ENCODE measurements around the gene ADAP2. TPM values are rescaled to one million over a fixed set of nuclear protein-coding genes. Genes with fewer than 3 reads are reported as not detected.
A peak's percentile ranks its signal among the peaks of the same experiment; 100 is the strongest.
"Not testable (repeated sequence)": the region's sequence is repeated elsewhere in the genome, so short reads cannot be mapped to it uniquely, and the experiment has no call there.

The ADAP2 gene
- total and polyA plus RNA-seq, 10 donors, result 10.3 to 79.7 (median 57.8) TPM

DNA sequence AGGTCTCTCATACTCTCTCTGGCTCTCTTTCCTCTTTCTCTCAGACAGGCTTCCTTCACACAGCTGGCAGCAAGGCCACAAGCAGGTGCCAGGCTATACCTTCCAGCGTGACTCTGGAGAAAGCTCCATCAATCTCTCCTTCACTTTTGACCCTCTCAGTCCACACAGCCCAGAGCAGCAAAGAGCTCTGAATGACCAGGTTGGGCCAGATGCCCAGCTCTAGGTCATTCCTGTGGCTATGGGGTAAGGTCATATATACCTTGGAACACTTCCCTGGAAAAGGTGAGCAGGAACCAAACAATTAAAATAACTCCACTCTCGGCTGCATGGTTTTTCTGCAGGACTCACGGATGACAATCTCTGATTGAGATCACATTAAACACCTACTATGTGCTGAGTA is 8.8 kb downstream of the ADAP2 start:
- DNase-seq, result no peak
- Histone ChIP-seq H3K4me3 (no peak overlapping the region), H3K36me3 (peaks cover 0 to 70% (median 4%) of the 10 kb centered on the region in 6 donors), H3K4me1 (peaks cover 0 to 8% (median 0%) of the 10 kb centered on the region in 6 donors), H3K27ac (no peak overlapping the region), H3K27me3 (replicated peaks in 1 of 7) (peaks cover 0 to 5% (median 0%) of the 10 kb centered on the region in 7 donors), H3K9me3 (no peaks in the 10 kb centered on the region)
- 84 to 93% (median 88%) methylated on average over 3 of the region's 3 CpGs for WGBS, 5 donors
- TF ChIP-seq, protein P1, sequence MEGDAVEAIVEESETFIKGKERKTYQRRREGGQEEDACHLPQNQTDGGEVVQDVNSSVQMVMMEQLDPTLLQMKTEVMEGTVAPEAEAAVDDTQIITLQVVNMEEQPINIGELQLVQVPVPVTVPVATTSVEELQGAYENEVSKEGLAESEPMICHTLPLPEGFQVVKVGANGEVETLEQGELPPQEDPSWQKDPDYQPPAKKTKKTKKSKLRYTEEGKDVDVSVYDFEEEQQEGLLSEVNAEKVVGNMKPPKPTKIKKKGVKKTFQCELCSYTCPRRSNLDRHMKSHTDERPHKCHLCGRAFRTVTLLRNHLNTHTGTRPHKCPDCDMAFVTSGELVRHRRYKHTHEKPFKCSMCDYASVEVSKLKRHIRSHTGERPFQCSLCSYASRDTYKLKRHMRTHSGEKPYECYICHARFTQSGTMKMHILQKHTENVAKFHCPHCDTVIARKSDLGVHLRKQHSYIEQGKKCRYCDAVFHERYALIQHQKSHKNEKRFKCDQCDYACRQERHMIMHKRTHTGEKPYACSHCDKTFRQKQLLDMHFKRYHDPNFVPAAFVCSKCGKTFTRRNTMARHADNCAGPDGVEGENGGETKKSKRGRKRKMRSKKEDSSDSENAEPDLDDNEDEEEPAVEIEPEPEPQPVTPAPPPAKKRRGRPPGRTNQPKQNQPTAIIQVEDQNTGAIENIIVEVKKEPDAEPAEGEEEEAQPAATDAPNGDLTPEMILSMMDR (IDR thresholded peaks at IDR 0.05 in 8 of 11, conservative IDR thresholded peaks at IDR 0.05 in 3 of 11), result no peak
- no peak for TF ChIP-seq POLR2AphosphoS5 (IDR thresholded peaks at IDR 0.05)
- no peak for TF ChIP-seq POLR2A (IDR thresholded peaks at IDR 0.05)
- intact Hi-C loops (cut with DNase I; ENCODE audit: low total_unique reads), result no loop called here

DNA sequence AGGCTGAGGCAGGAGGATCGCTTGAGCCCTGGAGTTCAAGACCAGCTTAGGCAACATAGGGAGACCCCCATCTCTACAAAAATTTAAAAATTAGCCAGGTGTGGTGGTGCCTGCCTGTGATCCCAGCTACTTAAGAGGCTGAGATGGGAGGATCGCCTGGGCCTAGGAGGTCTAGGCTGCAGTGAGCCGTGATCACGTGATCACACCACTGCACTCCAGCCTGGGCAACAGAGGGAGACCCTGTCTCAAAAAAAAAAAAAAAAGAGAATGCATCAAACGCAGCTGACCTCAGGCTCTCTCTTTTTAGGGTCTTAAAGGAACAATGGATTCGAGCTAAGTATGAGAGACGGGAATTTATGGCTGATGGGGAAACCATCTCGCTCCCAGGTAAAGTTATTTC is 9.8 kb downstream of the ADAP2 start:
- H3K9me3 ChIP-seq; H3K4me1 ChIP-seq; H3K27me3 ChIP-seq (replicated peaks in 1 of 7); H3K27ac ChIP-seq; H3K4me3 ChIP-seq; intact Hi-C loops (cut with DNase I; ENCODE audit: low total_unique reads); DNase-seq: not testable (repeated sequence)
- 89 to 93% (median 91%) methylated on average over 8 of the region's 8 CpGs for WGBS, 5 donors
- peaks cover 0 to 71% (median 4%) of the 10 kb centered on the region in 6 donors for H3K36me3 ChIP-seq

DNA sequence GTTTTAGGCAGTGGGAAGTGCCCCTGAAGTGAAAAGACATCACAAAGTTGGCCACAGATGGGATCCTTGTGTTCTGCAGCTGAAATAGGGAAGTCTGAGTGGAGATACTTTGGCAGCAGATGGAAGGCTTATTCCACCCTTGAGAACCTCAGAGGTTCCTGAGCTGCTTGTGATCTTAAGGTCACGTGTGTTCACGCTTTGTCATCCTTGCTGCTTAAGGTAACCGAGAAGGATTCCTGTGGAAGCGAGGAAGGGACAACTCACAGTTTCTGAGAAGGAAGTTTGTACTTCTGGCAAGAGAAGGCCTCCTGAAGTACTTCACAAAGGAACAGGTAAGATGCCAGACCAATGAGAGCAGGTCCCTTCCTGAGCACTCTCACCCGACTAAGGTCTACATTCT is 12.2 kb downstream of the ADAP2 start:
- no peak for DNase-seq
- Histone ChIP-seq H3K27ac (no peak overlapping the region), H3K36me3 (peaks cover 0 to 79% (median 4%) of the 10 kb centered on the region in 6 donors), H3K27me3 (replicated peaks in 1 of 7) (no peaks in the 10 kb centered on the region), H3K4me3 (no peak overlapping the region), H3K4me1 (peaks cover 0 to 11% (median 7%) of the 10 kb centered on the region in 6 donors), H3K9me3 (no peaks in the 10 kb centered on the region)
- intact Hi-C loops (cut with DNase I; ENCODE audit: low total_unique reads), result no loop called here
- TF ChIP-seq POLR2A (IDR thresholded peaks at IDR 0.05), result no peak
- TF ChIP-seq, protein P1 (IDR thresholded peaks at IDR 0.05 in 8 of 11, conservative IDR thresholded peaks at IDR 0.05 in 3 of 11), result no peak
- TF ChIP-seq POLR2AphosphoS5 (IDR thresholded peaks at IDR 0.05), result no peak
- WGBS, 5 donors, result 43 to 65% (median 48%) methylated on average over 5 of the region's 5 CpGs

DNA sequence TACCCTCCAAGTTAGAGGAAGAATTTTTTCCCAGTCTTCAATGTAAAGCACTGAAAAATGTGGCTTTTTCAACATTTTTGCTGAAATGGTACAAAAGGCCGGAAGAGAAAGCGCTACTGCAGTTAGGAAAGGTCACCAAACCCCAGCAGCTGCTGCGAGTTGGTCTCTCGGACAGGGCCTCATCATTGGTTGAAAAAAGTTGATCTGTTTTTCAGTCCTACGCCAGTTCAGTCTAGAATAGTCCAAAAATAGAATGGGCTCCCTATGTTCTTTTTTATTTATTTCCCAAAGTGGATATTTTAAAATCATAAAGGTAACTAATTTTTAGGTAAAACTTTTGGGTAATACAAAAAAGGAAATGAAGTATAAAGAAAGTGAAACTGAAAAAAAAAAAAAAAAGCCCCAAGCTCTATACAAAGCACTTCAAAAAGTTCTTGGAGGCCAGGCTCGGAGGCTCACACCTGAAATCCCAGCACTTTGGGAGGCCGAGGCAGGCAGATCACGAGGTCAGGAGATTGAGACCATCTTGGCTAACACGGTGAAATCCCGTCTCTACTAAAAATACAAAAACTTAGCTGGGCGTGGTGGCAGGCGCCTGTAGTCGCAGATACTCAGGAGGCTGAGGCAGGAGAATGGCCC is 17.4 kb downstream of the ADAP2 start:
- Histone ChIP-seq H3K4me1 (peaks cover 0 to 18% (median 11%) of the 10 kb centered on the region in 6 donors), H3K36me3 (peaks cover 0 to 55% (median 0%) of the 10 kb centered on the region in 6 donors), H3K27ac (peak overlapping the region; percentile 62 to 77 (median 74)), H3K27me3 (replicated peaks in 1 of 7) (no peaks in the 10 kb centered on the region), H3K4me3 (peak overlapping the region in 1 of 8 donors; percentile 9), H3K9me3 (no peaks in the 10 kb centered on the region)
- intact Hi-C loops (cut with DNase I; ENCODE audit: low total_unique reads), result no loop called here
- DNase-seq, result no peak
- TF ChIP-seq POLR2A (IDR thresholded peaks at IDR 0.05) (no peak), POLR2AphosphoS5 (IDR thresholded peaks at IDR 0.05) (no peak)
- TF ChIP-seq, protein P1 (IDR thresholded peaks at IDR 0.05 in 8 of 11, conservative IDR thresholded peaks at IDR 0.05 in 3 of 11), result no peak
- 68 to 76% (median 72%) methylated on average over 13 of the region's 13 CpGs for WGBS, 5 donors
